ENCODE results near the gene STARD3. TPM values are rescaled to one million over a fixed set of nuclear protein-coding genes. Genes with fewer than 3 reads are reported as not detected.
A peak's percentile ranks its signal among the peaks of the same experiment; 100 is the strongest.

The STARD3 gene
- polyA plus RNA-seq, 5 donors: 44.5 to 62.7 (median 58.2) TPM

DNA sequence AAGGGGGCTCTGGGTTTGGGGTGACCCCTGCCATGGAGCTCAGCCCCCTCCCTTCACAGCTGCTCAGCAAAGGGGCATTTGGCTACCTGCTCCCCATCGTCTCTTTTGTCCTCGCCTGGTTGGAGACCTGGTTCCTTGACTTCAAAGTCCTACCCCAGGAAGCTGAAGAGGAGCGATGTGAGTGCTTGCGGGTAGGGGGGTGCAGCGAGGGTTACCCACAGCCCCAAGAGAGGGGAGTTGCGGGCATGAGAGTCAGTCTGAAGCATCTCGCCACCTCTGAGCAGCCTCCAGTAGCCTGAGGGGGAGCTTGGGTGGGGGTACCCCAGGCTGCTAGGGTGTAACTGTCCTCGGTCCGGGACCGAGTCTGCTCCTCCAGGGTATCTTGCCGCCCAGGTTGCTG, 21.4 kb downstream of the STARD3 start:
- no peak for DNase-seq

DNA sequence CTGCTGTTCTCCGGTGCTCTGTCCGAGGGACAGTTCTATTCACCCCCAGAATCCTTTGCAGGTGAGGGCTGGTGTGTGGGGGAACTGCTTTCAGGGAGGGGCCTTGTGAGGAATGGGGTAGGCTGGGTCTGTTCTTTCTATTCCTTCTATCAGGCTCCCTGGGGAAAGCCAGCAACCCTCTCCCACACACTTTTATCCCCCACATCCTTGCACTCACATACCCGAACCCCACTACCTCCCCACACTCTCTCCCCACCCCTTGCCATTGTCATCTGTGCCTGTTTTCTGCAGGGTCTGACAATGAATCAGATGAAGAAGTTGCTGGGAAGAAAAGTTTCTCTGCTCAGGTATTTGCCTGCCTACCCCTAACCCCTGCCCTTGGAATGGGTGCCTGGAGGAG, 21.8 kb downstream of the STARD3 start:
- DNase-seq: no peak

DNA sequence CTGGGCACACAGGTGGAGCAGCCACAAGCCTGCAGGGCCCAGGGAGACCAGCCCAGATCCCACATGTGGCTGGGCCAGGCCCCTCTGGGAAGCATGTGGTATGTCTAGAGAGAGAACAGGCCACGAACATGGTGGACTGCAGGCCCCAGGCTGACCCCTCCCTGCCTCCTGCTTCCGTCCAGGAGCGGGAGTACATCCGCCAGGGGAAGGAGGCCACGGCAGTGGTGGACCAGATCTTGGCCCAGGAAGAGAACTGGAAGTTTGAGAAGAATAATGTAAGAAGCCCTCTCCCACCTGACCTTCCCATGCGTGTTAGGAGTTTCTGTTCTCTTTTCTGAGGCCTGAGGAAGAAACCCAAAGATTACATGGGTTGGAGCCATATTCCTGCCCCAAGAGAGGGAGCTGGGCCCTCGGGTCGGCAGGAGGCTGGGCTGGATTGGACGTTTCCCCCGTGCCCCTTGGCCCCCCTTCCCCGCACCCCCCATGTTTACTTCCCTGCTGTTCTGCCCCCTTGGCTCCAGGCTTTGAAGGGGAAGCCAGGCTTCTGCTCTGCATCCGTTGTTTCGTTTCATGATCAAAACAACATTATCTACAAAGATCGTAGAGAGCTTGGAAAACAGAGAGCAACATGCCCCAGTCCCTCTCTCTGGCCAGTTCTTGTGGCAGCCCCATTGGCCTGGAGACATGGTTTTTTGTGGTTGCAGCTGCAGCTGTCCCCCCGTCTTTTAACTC, 22.5 kb downstream of the STARD3 start:
- no peak for DNase-seq

DNA sequence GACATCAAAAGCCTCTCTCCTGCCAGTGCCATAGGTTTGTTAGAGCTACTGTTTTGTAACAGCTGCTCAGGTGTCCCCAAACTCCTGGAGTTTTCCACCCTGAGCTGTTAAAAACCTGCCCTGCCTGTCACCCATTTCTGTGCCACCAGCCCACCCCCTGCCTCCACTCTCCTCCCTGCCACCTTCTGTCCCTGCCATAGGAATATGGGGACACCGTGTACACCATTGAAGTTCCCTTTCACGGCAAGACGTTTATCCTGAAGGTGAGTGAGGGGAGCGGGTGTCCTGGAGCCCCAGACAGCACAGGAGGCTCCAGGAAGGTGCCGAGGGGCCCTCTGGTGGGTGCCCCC, 23.0 kb downstream of the STARD3 start:
- no peak for DNase-seq

DNA sequence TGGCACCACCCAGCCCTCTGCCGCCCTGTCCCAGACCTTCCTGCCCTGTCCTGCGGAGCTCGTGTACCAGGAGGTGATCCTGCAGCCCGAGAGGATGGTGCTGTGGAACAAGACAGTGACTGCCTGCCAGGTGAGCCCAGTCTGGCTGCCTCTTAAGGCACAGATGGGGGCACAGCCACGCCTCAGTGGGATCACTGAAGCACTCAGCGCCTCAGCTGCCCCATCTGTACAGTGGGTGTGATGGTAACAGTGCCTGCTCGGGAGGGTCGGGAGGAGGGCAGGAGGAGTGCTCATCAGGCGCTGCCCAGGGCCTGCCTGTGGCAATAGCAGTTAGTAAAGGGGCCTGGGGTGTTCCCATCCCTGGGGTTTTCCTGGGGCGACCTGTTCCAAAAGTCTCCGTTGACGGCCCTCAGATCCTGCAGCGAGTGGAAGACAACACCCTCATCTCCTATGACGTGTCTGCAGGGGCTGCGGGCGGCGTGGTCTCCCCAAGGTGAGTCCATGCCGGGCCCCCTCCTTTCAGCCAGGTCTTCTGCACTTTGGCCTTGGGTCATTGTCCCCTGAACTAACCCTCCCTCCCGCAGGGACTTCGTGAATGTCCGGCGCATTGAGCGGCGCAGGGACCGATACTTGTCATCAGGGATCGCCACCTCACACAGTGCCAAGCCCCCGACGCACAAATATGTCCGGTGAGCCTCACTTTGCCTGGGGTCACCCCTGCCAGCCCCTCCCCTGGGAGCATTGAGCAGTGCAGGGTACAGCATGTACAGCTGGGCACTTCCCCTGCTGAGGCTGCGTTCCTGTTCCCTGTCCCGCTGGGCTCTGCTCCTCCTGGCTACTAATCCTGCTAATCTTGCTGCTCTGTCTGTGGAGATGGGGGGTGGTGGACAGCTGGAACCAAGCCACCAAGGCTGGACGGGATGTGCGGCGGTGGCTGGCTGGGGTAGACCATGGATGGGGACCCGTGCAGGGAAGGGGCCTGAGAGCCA, 23.7 kb downstream of the STARD3 start:
- no peak for DNase-seq

DNA sequence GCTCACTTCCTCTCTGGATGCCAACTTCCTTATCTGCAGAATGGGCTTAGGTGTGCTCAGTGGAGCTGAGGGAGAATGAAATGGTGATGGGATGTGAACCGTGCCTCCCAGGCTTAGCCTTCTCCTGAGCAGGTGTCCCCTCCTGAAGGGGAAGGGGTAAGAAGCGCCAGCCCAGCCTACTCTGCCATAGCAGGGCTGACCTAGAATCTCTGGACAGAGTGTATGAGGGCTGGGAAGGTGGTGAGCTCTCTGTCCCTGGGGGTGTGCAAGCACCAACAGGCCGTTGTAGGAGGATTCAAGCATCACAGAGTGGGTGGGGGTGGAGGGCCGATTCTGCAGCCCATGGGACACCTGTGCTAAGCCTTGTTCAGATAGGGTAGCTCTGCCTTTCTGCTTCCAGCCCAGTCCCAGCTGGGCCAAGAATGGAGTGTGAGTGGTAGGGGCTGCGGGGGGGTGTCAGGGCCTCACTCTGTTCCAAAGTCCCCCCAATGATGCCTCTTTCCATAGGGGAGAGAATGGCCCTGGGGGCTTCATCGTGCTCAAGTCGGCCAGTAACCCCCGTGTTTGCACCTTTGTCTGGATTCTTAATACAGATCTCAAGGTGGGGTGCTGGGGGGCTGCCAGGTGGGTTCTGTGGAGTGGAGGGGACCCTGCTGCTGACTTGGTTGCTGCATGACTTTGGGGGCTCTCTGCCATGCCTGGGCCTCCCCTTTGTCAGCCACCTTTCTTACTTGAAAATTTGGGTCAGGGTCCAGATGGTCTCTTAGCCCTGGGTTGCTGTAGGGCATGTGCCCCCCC, 25.0 kb downstream of the STARD3 start:
- no peak for DNase-seq

DNA sequence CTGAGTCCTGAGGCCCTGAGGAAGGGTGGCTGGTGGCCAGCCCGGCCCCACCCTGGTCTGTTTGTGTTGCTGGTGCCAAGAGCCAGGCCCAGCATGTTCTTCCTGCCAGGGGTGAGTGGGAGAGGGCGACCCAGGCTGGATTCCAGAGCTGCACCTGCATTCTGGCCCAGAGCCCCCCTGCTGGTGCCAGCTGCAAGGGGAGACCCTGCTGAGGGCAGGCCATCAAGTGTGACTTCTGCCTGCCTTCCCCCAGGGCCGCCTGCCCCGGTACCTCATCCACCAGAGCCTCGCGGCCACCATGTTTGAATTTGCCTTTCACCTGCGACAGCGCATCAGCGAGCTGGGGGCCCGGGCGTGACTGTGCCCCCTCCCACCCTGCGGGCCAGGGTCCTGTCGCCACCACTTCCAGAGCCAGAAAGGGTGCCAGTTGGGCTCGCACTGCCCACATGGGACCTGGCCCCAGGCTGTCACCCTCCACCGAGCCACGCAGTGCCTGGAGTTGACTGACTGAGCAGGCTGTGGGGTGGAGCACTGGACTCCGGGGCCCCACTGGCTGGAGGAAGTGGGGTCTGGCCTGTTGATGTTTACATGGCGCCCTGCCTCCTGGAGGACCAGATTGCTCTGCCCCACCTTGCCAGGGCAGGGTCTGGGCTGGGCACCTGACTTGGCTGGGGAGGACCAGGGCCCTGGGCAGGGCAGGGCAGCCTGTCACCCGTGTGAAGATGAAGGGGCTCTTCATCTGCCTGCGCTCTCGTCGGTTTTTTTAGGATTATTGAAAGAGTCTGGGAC, 25.8 kb downstream of the STARD3 start:
- DNase-seq: no peak

DNA sequence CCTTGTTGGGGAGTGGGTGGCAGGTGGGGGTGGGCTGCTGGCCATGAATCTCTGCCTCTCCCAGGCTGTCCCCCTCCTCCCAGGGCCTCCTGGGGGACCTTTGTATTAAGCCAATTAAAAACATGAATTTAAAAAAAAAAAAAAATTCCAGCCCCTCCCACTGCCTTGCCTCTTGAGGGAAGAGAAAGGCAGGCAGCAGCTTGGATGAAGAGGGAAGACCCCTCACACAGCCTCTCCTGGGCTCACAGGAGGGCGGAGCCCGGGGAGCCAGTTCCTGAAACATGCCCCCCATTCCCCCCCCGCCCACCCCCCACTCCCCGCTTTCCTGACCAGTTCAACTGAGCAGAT, 26.4 kb downstream of the STARD3 start:
- no peak for DNase-seq

DNA sequence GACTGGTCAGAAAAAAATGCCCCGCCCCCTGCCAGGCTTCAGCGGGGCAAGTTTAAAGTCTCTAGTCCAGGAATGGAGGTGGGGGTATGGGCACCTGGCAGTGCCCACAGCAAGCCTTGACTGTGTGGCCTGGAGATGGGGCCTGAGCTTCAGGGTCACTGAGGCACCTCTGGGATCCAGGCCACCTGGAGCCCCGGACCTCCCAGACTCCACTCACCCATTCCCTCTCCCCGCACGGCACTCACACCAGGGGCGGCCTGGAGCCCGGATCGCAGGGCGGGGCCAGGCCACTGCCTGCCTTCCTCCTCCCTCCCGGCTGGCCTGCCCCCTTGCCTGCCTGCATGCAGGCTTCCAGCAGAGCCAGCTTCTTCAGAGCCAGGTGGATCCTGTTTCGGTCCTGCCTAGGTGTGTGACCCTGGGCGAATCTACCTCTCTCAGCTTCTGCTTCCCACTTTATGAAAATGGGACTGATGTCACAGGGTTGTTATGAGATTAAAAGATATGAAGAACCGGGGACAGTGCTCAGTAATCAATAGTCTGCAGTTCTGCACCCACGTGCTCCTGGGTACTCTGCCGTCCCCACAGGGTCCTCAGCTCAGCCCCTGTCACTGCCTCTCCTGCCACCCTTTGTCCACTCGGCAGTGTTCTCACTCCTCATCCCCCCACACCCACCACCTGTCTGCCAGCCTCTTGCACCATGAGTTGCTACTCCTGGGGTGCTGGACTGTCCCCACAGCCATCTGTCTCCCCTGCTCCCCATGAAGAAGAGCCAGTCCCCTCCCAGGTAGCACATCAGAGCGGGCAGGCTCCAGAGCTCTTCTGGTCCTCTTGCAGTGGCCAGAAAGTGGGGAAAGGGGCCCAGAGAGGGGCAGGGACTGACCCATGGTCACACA, 27.0 kb downstream of the STARD3 start:
- no peak for DNase-seq

DNA sequence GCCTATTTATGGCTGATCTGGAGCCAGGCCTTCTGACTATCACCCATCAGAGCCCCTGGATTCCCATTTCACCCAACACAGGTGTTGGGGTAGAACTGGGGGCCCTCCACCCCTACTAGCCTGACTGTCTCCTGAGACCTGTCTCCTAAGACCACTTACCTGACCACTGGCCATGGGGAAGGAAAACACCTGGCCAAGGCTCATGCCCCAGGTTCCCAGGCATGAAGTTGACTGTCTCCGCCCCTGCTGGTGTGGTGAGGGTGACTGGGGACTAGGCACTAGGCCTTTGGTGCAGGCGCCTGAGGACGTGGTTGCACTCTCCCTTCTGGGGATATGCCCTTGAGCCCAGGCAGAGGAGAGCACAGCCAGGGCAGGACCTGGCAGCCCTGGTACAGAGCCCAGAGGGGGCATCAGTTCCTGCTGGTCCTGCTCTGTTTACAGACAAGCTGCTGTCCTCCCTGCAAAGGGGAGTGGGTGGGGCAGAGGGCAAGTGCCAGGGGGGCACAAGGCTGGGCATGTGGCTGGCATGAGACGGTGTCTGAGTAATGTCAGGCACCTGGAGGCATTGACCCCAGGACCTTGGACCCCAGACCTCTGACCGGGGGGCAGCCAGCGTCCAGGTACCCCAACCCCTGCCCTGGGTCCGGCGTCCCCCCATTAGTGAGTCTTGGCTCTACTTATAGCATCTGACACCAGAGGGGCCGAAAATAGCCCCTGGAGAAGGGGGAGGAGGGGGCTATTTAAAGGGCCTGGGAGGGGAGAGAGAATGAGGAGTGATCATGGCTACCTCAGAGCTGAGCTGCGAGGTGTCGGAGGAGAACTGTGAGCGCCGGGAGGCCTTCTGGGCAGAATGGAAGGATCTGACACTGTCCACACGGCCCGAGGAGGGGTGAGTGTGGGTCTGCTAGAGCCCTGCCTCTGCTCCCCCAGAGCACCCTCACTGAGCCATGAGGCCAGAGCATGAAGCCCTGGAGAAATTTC, 27.9 kb downstream of the STARD3 start, which contains the start of gene TCAP:
Gene TCAP (plus strand): TSS at position 769 of the 981 bp plus-strand sequence. CDS start 11 bp downstream, at position 780.
- DNase-seq: no peak

DNA sequence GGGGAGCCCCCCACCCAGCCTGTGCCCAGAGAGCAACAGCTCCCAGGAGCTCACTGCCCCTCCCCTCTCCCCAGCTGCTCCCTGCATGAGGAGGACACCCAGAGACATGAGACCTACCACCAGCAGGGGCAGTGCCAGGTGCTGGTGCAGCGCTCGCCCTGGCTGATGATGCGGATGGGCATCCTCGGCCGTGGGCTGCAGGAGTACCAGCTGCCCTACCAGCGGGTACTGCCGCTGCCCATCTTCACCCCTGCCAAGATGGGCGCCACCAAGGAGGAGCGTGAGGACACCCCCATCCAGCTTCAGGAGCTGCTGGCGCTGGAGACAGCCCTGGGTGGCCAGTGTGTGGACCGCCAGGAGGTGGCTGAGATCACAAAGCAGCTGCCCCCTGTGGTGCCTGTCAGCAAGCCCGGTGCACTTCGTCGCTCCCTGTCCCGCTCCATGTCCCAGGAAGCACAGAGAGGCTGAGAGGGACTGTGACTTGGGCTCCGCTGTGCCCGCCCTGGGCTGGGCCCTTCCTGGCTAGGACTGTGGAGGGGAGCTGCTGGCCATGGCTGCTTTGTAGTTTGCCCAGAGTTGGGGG, 28.8 kb downstream of the STARD3 start:
- DNase-seq: no peak

DNA sequence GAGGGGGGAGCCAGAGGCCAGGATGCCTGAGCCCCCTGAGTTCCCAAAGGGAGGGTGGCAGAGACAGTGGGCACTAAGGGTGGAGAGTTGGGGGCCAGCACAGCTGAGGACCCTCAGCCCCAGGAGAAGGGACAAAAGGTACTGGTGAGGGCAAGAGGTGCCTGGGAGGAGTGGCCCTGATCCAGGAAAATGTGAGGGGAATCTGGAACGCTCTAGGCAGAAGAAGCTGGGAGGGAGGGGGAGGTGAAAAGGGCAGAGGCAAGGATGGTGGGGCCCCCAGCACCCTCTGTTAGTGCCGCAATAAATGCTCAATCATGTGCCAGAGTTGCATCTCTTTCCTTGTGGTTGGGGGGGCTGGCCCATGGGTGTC, 29.3 kb downstream of the STARD3 start:
- DNase-seq: no peak

DNA sequence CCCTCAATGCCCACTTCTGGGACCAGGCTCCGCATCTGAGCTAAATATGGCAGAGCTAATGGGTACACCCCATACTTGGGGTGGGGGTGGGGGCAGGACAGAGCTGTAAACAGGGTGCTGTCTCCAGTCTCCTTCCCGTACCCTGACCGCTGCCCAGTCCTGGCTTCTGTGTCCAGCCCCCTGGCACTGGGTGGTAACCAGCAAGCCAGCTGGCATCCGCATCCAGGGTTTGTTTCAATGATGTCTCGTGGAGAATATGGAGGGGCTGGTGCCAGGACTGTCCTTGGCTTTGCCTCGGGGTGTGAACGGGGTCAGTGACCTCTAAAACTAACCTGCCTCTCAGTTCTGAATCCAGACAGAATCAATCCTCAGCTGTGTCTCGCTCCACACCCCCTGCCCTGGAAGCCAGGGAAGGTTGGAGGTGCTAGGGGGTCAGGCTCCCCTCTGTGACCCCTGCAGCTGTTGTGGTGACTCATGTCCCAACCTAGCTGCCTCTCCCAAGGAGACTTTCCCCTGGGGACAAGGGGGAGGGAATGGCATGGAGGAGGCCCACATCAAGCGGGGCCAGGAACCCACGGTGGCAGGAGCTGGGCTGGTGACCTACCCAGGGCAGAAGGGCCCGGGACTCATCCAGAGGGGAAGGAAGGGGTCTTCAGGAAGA, 29.8 kb downstream of the STARD3 start:
- no peak for DNase-seq

DNA sequence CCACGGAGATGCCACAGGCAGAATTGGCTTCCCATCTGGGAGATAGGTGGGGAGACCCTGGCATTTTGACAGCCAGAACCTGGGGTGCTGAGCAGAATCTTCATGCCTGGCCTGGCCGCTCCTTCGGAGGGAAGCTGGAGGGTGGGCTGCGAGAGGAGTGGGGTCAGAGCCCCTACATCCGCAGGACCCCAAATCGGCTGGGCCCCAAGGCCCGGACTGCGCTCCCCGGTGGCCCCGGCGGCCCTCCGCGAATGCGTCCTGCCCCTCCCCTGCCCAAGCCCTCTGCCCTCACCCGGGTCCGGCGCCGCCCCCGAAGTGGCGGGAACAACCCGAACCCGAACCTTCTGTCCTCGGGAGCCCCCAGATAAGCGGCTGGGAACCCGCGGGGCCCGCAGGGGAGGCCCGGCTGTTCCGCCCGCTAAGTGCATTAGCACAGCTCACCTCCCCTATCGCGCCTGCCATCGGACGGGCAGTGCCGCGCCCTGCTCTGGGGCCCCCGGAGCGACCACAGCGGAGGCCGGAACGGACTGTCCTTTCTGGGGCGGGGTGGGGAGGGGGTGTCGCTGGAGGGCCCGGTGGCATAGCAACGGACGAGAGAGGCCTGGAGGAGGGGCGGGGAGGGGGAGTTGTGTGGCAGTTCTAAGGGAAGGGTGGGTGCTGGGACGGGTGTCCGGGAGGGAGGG, 30.5 kb downstream of the STARD3 start:
- DNase-seq: no peak

DNA sequence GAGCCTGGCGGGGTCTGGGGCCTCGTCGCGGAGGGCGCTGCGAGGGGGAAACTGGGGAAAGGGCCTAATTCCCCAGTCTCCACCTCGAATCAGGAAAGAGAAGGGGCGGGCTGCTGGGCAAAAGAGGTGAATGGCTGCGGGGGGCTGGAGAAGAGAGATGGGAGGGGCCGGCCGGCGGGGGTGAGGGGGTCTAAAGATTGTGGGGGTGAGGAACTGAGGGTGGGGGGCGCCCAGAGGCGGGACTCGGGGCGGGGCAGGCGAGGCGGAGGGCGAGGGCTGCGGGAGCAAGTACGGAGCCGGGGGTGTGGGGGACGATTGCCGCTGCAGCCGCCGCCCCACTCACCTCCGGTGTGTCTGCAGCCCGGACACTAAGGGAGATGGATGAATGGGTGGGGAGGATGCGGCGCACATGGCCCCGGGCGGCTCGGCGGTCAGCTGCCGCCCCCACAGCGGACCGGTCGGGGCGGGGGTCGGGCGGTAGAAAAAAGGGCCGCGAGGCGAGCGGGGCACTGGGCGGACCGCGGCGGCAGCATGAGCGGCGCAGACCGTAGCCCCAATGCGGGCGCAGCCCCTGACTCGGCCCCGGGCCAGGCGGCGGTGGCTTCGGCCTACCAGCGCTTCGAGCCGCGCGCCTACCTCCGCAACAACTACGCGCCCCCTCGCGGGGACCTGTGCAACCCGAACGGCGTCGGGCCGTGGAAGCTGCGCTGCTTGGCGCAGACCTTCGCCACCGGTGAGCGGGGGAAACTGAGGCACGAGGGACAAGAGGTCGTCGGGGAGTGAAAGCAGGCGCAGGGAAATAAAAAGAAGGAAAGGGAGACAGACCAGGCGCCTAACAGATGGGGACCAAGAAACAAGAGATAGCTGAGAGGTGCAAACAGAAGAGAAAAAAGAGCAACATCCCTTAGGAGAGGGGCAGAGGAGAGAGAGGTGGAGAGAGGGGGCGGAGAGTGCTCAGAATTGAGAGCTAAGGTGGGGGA, 31.3 kb downstream of the STARD3 start, which contains the start of gene PNMT:
Gene PNMT (plus strand): TSS at position 509 of the 980 bp plus-strand sequence. CDS start 23 bp downstream, at position 532.
- DNase-seq: peak in 1 of 2 donors; percentile 62
